Stimulated activated CD8-positive, alpha-beta memory T cell treated with anti-CD3 and anti-CD28 coated beads, Interleukin-4, amount 100 ng/mL, for 24 hours (primary cell): ENCODE data around the gene CCNC.

Source experiments
- DNase-seq: peaks from one replicate; pipeline ENCODE4 v3.0.0-alpha.2; 2020; ENCODE audit warnings: low read depth

CCNC gene

GRCh38 chr6:99568103-99568933 is at the start of gene CCNC:
CCNC (minus strand) TSS chr6:99568660; CDS start chr6:99568527, 133 bp downstream.
- DNase-seq: peak; percentile 85

- DNase-seq: no peak
Observed at GRCh38 chr6:99617131-99617530, 48.7 kb upstream of the CCNC start.

- DNase-seq: no peak
Observed at GRCh38 chr6:99614430-99615186, 46.1 kb upstream of the CCNC start.

GRCh38 chr6:99613705-99614429 is 45.4 kb upstream of the CCNC start:
- no peak for DNase-seq

- no peak for DNase-seq
Observed at GRCh38 chr6:99613409-99613704, 44.9 kb upstream of the CCNC start.

GRCh38 chr6:99612551-99613408 is 44.3 kb upstream of the CCNC start:
- no peak for DNase-seq

- no peak for DNase-seq
Observed at GRCh38 chr6:99611148-99611547, 42.7 kb upstream of the CCNC start.

GRCh38 chr6:99609905-99610489 is 41.5 kb upstream of the CCNC start:
- no peak for DNase-seq

- DNase-seq: no peak
Observed at GRCh38 chr6:99608886-99609482, 40.5 kb upstream of the CCNC start.

- DNase-seq: no peak
Observed at GRCh38 chr6:99608059-99608885, 39.8 kb upstream of the CCNC start.

GRCh38 chr6:99607416-99608036 is 39.1 kb upstream of the CCNC start:
- no peak for DNase-seq

- no peak for DNase-seq
Observed at GRCh38 chr6:99606656-99607415, 38.4 kb upstream of the CCNC start, which contains the start of gene PRDM13. PRDM13 (plus strand) TSS chr6:99606833; CDS start chr6:99607035, 202 bp downstream.

- DNase-seq: no peak
Observed at GRCh38 chr6:99605911-99606655, 37.6 kb upstream of the CCNC start.

GRCh38 chr6:99605074-99605734 is 36.7 kb upstream of the CCNC start:
- DNase-seq: no peak

GRCh38 chr6:99604166-99605073 is 36.0 kb upstream of the CCNC start:
- DNase-seq: no peak

GRCh38 chr6:99603421-99604165 is 35.1 kb upstream of the CCNC start:
- no peak for DNase-seq
